Stimulated activated CD8-positive, alpha-beta memory T cell treated with anti-CD3 and anti-CD28 coated beads, Interleukin-4, amount 100 ng/mL, for 1 hour (primary cell): ENCODE data around the gene C21orf58.
"Not testable (repeated sequence)": the region's sequence is repeated elsewhere in the genome, so short reads cannot be mapped to it uniquely, and the experiment has no call there.

Experiments
- DNase-seq, 2 donors: peaks; one replicate each; pipeline ENCODE4 v3.0.0-alpha.2; 2020; ENCODE audit warnings: low read depth in 2 of 2, low spot score in 1 of 2

Gene C21orf58

DNA sequence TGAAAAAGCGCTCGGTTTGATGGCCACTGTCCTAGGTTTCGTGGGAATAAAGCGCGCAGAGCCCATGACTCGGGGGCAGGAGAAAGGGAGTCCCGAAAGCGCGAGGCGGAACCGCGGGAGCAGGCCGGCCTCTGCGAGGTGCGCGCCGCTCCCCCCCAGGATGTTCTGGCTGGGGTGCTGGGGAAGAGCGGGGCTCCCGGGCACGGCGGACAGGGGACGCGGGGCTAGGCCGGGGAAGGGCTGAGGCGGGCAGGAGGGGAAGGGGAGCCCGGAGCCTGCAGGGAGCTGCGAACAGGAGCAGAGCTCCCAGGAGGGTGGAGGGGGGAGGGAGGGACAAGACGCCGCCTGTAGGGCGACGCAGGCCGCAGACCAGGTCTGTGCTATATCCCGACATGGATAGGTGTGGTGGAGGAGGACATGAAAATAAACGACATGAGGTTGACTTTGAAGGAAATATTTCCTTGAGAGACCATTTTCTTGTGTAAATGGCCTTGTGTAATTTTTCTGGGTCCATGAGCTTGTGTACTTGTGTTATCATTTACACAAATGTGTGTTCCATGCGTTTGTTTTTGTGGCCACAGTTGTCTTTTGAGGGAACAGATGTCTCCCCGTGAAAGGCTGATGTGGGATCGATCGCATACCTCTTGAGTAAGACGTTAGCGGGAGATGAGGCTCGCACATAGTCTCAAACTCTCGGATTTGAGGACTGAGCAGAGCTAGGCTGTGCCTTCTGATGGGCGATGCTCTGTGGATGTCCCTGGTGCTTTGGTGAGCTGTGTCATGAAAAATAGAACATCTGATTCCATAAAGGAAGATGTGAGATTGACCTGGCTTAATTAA, 1.6 kb upstream of the C21orf58 start:
- peak in 1 of 2 donors; percentile 4 for DNase-seq

GRCh38 chr21:46324390-46325072, 861 bp upstream of the C21orf58 start:
- peak; percentile 76 to 79 for DNase-seq

- DNase-seq = no peak
Observed at GRCh38 chr21:46323227-46323709, 402 bp downstream of the C21orf58 start.

- no peak for DNase-seq
Observed at GRCh38 chr21:46322351-46323226, 1.1 kb downstream of the C21orf58 start.

- DNase-seq = no peak
Observed at GRCh38 chr21:46320331-46320801, 3.3 kb downstream of the C21orf58 start.

GRCh38 chr21:46319186-46319585, 4.5 kb downstream of the C21orf58 start:
- DNase-seq = no peak

GRCh38 chr21:46318464-46318845, 5.2 kb downstream of the C21orf58 start:
- no peak for DNase-seq

DNA sequence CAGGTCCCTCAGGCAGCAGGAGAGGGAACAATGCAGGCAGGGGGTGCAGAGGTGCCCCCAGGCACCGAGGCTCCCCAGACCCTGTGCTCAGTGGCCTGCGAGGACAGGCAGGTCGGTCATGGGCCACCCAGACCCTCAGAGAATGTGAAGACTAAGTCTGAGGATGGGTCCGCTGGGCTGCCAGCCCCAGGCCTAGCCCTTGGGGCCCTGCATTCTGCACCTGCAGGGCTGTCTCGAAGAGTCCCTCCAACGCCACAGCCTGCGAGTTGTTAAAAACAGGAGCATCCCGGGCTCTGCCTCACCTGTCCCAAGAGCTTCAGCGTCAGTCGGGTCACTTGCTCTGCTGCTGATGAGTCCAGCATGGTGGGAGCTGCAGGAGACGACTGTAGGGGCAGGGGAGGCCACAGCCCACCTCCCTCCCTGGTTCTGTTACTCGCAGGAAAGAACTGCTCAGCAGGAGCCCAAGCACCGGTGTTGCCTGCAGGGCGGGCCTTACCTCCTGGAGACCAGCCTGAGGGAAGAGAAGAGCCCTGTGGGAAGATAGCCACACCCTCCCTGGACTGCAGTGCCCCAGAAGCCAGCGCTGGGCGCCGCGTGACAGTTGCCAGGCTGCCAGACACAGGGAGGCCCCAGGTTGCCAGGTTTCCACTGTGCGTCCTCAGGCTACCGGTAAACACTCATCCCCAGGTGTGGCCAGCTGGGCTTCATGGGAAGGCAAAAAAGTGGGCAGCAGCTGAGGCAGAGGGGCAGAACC, 5.8 kb downstream of the C21orf58 start:
- no peak for DNase-seq

DNA sequence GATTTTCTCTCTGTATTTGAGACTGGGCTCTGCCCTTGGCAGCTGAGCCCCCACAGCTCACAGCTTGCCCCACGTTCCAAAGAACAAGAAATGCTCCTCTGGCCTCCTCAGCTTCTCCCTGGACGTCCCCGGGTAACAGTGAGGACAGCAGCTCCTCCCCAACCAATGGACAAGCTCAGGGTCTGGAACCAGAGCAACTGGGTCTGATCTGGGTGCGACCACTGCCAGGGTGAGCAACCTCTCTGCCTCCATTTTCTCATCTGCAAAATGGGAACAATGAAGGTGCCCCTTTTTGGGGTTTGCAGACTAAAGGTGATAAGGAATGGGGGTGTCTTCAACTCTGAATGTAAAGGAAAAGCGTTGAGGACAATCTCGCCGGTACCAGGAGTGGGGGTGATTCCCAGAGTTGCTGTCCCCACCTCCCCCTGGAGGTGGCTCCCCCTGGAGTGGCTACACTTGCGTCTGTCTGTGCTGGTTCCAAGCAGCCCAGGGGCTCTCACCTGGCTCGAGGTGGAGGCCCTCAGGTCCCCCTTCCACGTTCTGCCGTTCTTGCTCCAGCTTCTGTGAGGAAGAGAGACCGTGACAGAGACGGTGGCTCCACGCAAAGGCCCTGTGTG, 6.9 kb downstream of the C21orf58 start:
- no peak for DNase-seq

DNA sequence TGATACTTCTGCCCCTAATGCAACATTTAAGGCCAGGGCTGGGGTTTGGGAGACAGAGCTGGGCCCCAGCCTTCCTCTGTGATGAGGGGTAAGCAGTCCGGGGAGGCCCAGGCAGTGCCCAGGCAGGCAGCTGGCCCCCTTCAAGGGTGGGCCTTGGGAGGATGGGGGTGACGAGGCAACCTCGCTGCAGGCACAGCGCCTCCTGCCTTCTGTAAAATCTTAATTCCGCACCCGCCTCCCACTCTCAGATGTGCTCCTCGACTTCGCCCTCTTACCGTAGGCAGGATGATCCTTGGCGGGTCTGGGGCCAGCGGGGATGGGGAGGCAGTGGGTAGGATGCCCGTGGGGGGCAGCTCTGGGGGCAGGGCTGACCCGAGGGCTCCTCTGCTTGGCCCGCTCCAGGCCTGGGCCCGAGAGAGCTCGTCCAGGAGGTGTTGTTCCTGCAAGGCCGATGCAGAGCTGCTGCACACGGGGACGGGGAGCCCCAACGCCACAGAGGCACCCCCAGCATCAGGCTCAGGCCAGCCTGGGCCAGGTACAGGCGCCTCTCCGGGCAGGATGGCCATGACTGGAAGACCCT, 9.1 kb downstream of the C21orf58 start:
- no peak for DNase-seq

GRCh38 chr21:46312949-46313348, 10.7 kb downstream of the C21orf58 start:
- DNase-seq = no peak

- DNase-seq = no peak
Observed at GRCh38 chr21:46311568-46311967, 12.1 kb downstream of the C21orf58 start.

DNA sequence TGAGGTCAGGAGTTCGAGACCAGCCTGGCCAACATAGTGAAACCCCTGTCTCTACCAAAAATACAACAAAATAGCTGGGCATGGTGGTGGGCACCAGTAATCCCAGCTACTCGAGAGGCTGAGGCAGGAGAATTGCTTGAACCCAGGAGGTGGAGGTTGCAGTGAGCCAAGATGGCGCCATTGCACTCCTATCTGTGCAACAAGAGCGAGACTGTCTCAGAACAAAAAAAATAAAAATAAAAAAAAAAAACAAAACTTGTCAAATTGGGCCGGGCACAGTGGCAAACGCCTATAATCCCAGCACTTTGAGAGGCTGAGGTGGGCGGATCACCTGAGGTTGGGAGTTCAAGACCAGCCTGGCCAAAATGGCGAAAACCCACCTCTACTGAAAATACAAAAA, 13.4 kb downstream of the C21orf58 start:
- not testable (repeated sequence) for DNase-seq

GRCh38 chr21:46308431-46308830, 15.2 kb downstream of the C21orf58 start:
- DNase-seq = no peak

- DNase-seq = no peak
Observed at GRCh38 chr21:46307625-46308024, 16.0 kb downstream of the C21orf58 start.

GRCh38 chr21:46304955-46305354, 18.7 kb downstream of the C21orf58 start:
- no peak for DNase-seq

- no peak for DNase-seq
Observed at GRCh38 chr21:46304437-46304836, 19.2 kb downstream of the C21orf58 start.

DNA sequence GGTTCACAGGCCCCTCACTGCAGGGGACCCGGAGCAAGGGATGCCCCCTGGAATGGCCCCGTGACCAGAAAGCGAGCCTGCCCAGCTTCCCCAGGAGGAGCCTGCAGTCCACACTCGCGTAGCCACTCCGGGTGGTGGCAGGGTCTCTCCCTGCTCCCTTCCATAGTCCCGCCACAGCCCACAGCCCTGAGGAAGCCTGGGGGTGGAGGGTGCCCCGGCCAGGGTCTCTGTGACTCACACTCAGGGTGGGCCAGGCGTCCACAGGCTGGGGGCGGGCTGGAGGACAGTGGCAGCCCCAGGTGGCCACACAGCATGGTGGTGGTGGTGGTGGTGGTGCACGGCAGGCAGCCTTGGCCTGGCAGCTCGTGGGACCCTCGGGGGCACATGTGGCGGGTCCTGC, 21.9 kb downstream of the C21orf58 start:
- no peak for DNase-seq

GRCh38 chr21:46299167-46299566, 24.5 kb downstream of the C21orf58 start:
- DNase-seq = no peak
